GM21526 (cell line): ENCODE measurements around the gene MGAT5B.

ENCODE experiments used
- ATAC-seq: cut with Tn5 transposase; IDR thresholded peaks from one replicate; pipeline ENCODE4 v1.9.1; 2021; ENCODE audit warnings: moderate library complexity; ENCODE audit not compliant: unreplicated experiment, low FRiP score

Gene MGAT5B

GRCh38 chr17:76878568-76878967 is 10.4 kb downstream of the MGAT5B start:
- no peak for ATAC-seq

GRCh38 chr17:76879254-76879653 is 11.1 kb downstream of the MGAT5B start:
- no peak for ATAC-seq

- no peak for ATAC-seq
Measured at GRCh38 chr17:76879691-76880090, 11.5 kb downstream of the MGAT5B start.

- ATAC-seq, result no peak
Measured at GRCh38 chr17:76880268-76880667, 12.1 kb downstream of the MGAT5B start.

GRCh38 chr17:76880971-76881370 is 12.8 kb downstream of the MGAT5B start:
- ATAC-seq, result no peak

GRCh38 chr17:76881408-76881807 is 13.2 kb downstream of the MGAT5B start:
- no peak for ATAC-seq

GRCh38 chr17:76881966-76882365 is 13.8 kb downstream of the MGAT5B start:
- no peak for ATAC-seq

GRCh38 chr17:76883744-76884525 is 15.7 kb downstream of the MGAT5B start:
- ATAC-seq, result no peak

GRCh38 chr17:76884995-76885893 is 17.0 kb downstream of the MGAT5B start:
- no peak for ATAC-seq

GRCh38 chr17:76885894-76886290 is 17.7 kb downstream of the MGAT5B start:
- ATAC-seq, result no peak

- ATAC-seq, result no peak
Measured at GRCh38 chr17:76886395-76886794, 18.2 kb downstream of the MGAT5B start.

GRCh38 chr17:76887802-76888201 is 19.6 kb downstream of the MGAT5B start:
- ATAC-seq, result no peak

- ATAC-seq, result no peak
Measured at GRCh38 chr17:76888661-76889060, 20.5 kb downstream of the MGAT5B start.

GRCh38 chr17:76889323-76889722 is 21.1 kb downstream of the MGAT5B start:
- ATAC-seq, result no peak

- ATAC-seq, result no peak
Measured at GRCh38 chr17:76892329-76892728, 24.1 kb downstream of the MGAT5B start.

GRCh38 chr17:76893623-76894334 is 25.6 kb downstream of the MGAT5B start:
- no peak for ATAC-seq

GRCh38 chr17:76894842-76895241 is 26.6 kb downstream of the MGAT5B start:
- ATAC-seq, result no peak

GRCh38 chr17:76897023-76897422 is 28.8 kb downstream of the MGAT5B start:
- ATAC-seq, result no peak

GRCh38 chr17:76899414-76899813 is 31.2 kb downstream of the MGAT5B start:
- ATAC-seq, result no peak

- no peak for ATAC-seq
Measured at GRCh38 chr17:76900723-76901122, 32.5 kb downstream of the MGAT5B start.
